Measurements from ENCODE around the gene SLC17A6. TPM values are rescaled to one million over a fixed set of nuclear protein-coding genes. Genes with fewer than 3 reads are reported as not detected.

Gene SLC17A6
- polyA plus RNA-seq, 1 donor from 2014 or later = 3.3 TPM

DNA sequence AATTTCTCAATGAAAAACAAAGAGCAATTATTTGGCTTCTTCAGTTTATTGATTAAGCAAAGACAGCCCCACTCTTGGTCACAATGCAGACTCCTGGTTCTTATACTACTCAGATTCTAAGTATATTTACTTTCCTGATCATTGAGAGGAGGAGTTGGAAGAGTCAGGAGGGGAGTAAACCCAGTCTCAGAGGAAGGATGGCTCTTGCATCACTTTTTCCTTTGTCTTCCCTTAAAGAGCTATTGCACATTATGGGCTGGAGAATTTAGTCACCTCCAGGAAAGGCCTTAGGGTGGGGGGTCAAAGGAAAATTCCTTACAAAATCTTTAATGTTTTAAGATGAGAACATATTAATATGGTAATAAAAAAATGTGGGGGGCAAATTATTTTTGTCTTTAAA lies 8.1 kb downstream of the SLC17A6 start:
- TF ChIP-seq EP300 (conservative IDR thresholded peaks at IDR 0.05; ENCODE audit: poor library complexity, severe bottlenecking) (no peak), TAF1 (IDR thresholded peaks at IDR 0.05; ENCODE audit: low read depth) (no peak), RAD21 (conservative IDR thresholded peaks at IDR 0.05) (no peak), SMC3 (conservative IDR thresholded peaks at IDR 0.05; ENCODE audit: poor library complexity) (no peak)
- TF ChIP-seq, protein P1, sequence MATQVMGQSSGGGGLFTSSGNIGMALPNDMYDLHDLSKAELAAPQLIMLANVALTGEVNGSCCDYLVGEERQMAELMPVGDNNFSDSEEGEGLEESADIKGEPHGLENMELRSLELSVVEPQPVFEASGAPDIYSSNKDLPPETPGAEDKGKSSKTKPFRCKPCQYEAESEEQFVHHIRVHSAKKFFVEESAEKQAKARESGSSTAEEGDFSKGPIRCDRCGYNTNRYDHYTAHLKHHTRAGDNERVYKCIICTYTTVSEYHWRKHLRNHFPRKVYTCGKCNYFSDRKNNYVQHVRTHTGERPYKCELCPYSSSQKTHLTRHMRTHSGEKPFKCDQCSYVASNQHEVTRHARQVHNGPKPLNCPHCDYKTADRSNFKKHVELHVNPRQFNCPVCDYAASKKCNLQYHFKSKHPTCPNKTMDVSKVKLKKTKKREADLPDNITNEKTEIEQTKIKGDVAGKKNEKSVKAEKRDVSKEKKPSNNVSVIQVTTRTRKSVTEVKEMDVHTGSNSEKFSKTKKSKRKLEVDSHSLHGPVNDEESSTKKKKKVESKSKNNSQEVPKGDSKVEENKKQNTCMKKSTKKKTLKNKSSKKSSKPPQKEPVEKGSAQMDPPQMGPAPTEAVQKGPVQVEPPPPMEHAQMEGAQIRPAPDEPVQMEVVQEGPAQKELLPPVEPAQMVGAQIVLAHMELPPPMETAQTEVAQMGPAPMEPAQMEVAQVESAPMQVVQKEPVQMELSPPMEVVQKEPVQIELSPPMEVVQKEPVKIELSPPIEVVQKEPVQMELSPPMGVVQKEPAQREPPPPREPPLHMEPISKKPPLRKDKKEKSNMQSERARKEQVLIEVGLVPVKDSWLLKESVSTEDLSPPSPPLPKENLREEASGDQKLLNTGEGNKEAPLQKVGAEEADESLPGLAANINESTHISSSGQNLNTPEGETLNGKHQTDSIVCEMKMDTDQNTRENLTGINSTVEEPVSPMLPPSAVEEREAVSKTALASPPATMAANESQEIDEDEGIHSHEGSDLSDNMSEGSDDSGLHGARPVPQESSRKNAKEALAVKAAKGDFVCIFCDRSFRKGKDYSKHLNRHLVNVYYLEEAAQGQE (IDR thresholded peaks at IDR 0.05; ENCODE audit: borderline replicate concordance) = no peak
- no peaks in the 10 kb centered on the region for H3F3A ChIP-seq (ENCODE audit: insufficient read depth, low read length, poor library complexity, severe bottlenecking)
- H4K20me1 ChIP-seq (ENCODE audit: insufficient read depth) = no peaks in the 10 kb centered on the region
- no peaks in the 10 kb centered on the region for H3K9me3 ChIP-seq (ENCODE audit: low read length)
- no peak overlapping the region for H3K27ac ChIP-seq (ENCODE audit: low read length)
- H3K36me3 ChIP-seq (ENCODE audit: insufficient read depth, low read length) = no peaks in the 10 kb centered on the region
- H3K9me2 ChIP-seq (ENCODE audit: insufficient read depth, low read length) = no peaks in the 10 kb centered on the region
- no peak overlapping the region for H3K9ac ChIP-seq (ENCODE audit: low read length)
- H3K27me3 ChIP-seq (ENCODE audit: insufficient read depth, low read depth, low read length) = peaks cover 43% of the 10 kb centered on the region
- H3K4me2 ChIP-seq (ENCODE audit: low read length) = no peak overlapping the region
- no peak overlapping the region for H2AFZ ChIP-seq (ENCODE audit: low read depth, low read length)
- H3K79me2 ChIP-seq (replicated peaks; ENCODE audit: insufficient read depth, low read length) = no peaks in the 10 kb centered on the region
- H3K4me3 ChIP-seq (ENCODE audit: low read length) = no peak overlapping the region

DNA sequence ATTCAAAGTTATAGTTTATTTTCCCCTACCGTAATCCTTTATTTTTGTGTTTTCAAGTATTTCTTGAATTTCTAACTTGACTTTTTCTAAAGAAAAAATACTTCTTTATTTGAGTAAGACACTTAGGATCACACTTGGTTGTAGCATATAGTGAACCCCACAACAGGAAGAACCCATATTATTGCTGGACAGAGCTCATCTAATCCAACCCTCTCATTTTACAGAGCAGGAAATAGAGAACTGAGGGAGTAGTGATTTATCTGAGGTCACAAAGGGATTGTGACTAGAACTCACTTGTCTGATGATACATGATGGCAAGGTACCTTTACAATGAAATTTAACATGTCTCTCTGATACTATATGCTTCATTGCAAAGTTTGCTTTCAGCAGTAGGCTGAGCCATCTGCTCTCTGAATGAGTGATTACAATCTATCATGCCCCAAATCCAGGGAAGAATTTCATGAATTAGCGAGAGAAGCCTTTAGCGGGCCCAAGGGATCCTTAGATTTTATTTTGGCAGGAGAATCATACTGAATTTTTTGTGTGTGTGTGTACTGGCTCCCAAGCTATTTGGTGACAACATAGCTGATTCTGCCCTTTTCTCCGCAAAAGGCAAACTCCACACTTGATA lies 9.8 kb downstream of the SLC17A6 start:
- H3K27me3 ChIP-seq (ENCODE audit: insufficient read depth, low read depth, low read length) = peaks cover 26% of the 10 kb centered on the region
- H3K36me3 ChIP-seq (ENCODE audit: insufficient read depth, low read length) = no peaks in the 10 kb centered on the region
- H3K4me3 ChIP-seq (ENCODE audit: low read length) = no peak overlapping the region
- no peaks in the 10 kb centered on the region for H3K79me2 ChIP-seq (replicated peaks; ENCODE audit: insufficient read depth, low read length)
- no peak overlapping the region for H2AFZ ChIP-seq (ENCODE audit: low read depth, low read length)
- H3K9ac ChIP-seq (ENCODE audit: low read length) = no peak overlapping the region
- H3K9me3 ChIP-seq (ENCODE audit: low read length) = no peaks in the 10 kb centered on the region
- no peaks in the 10 kb centered on the region for H4K20me1 ChIP-seq (ENCODE audit: insufficient read depth)
- no peak overlapping the region for H3K27ac ChIP-seq (ENCODE audit: low read length)
- TF ChIP-seq, protein P2, sequence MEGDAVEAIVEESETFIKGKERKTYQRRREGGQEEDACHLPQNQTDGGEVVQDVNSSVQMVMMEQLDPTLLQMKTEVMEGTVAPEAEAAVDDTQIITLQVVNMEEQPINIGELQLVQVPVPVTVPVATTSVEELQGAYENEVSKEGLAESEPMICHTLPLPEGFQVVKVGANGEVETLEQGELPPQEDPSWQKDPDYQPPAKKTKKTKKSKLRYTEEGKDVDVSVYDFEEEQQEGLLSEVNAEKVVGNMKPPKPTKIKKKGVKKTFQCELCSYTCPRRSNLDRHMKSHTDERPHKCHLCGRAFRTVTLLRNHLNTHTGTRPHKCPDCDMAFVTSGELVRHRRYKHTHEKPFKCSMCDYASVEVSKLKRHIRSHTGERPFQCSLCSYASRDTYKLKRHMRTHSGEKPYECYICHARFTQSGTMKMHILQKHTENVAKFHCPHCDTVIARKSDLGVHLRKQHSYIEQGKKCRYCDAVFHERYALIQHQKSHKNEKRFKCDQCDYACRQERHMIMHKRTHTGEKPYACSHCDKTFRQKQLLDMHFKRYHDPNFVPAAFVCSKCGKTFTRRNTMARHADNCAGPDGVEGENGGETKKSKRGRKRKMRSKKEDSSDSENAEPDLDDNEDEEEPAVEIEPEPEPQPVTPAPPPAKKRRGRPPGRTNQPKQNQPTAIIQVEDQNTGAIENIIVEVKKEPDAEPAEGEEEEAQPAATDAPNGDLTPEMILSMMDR (IDR thresholded peaks at IDR 0.05; ENCODE audit: poor library complexity, severe bottlenecking) = no peak
- TF ChIP-seq, protein P1 (IDR thresholded peaks at IDR 0.05; ENCODE audit: borderline replicate concordance) = no peak
- no peak for TF ChIP-seq SMC3 (conservative IDR thresholded peaks at IDR 0.05; ENCODE audit: poor library complexity)
- TF ChIP-seq MXI1 (conservative IDR thresholded peaks at IDR 0.05; ENCODE audit: poor library complexity, severe bottlenecking) = no peak
- no peak for TF ChIP-seq TAF1 (IDR thresholded peaks at IDR 0.05; ENCODE audit: low read depth)
- TF ChIP-seq EP300 (conservative IDR thresholded peaks at IDR 0.05; ENCODE audit: poor library complexity, severe bottlenecking) = no peak
- no peak for TF ChIP-seq POLR2AphosphoS5 (IDR thresholded peaks at IDR 0.05)
- TF ChIP-seq EZH2 (IDR thresholded peaks at IDR 0.05; ENCODE audit: borderline replicate concordance, insufficient read depth, low read length, poor library complexity, severe bottlenecking) = no peak
- TF ChIP-seq RAD21 (conservative IDR thresholded peaks at IDR 0.05) = no peak
- H3K9me2 ChIP-seq (ENCODE audit: insufficient read depth, low read length) = no peaks in the 10 kb centered on the region
- no peaks in the 10 kb centered on the region for H3F3A ChIP-seq (ENCODE audit: insufficient read depth, low read length, poor library complexity, severe bottlenecking)
- no peak overlapping the region for H3K4me2 ChIP-seq (ENCODE audit: low read length)

Measured in neural cell (in vitro differentiated cells).